ENCODE data around the gene CEP72.
"Not testable (repeated sequence)": the region's sequence is repeated elsewhere in the genome, so short reads cannot be mapped to it uniquely, and the experiment has no call there.

- peak; percentile 25 for TF ChIP-seq EZH2 (IDR thresholded peaks at IDR 0.05)
- TF ChIP-seq, protein P1, sequence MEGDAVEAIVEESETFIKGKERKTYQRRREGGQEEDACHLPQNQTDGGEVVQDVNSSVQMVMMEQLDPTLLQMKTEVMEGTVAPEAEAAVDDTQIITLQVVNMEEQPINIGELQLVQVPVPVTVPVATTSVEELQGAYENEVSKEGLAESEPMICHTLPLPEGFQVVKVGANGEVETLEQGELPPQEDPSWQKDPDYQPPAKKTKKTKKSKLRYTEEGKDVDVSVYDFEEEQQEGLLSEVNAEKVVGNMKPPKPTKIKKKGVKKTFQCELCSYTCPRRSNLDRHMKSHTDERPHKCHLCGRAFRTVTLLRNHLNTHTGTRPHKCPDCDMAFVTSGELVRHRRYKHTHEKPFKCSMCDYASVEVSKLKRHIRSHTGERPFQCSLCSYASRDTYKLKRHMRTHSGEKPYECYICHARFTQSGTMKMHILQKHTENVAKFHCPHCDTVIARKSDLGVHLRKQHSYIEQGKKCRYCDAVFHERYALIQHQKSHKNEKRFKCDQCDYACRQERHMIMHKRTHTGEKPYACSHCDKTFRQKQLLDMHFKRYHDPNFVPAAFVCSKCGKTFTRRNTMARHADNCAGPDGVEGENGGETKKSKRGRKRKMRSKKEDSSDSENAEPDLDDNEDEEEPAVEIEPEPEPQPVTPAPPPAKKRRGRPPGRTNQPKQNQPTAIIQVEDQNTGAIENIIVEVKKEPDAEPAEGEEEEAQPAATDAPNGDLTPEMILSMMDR (IDR thresholded peaks at IDR 0.05): not testable (repeated sequence)
These were observed 81.9 kb downstream of the CEP72 start for GRCh38 chr5:694042-694431.
